Activated naive CD8-positive, alpha-beta T cell (primary cell): ENCODE measurements around the gene BTBD2.
A peak's percentile ranks its signal among the peaks of the same experiment; 100 is the strongest.

Experiments
- H3K27ac Mint-ChIP-seq: one replicate; pipeline ENCODE4 v1.8.0; 2021; ENCODE audit warnings: mixed read lengths
- H3K27me3 Mint-ChIP-seq: one replicate; pipeline ENCODE4 v1.8.0; 2021; ENCODE audit warnings: mixed read lengths
- H3K36me3 Mint-ChIP-seq: one replicate; pipeline ENCODE4 v1.8.0; 2021; ENCODE audit warnings: mixed read lengths
- H3K4me1 Mint-ChIP-seq: one replicate; pipeline ENCODE4 v1.8.0; 2021; ENCODE audit warnings: low read depth, mixed read lengths
- H3K4me3 Mint-ChIP-seq: one replicate; pipeline ENCODE4 v1.8.0; 2021; ENCODE audit warnings: mild to moderate bottlenecking, mixed read lengths
- H3K9me3 Mint-ChIP-seq: one replicate; pipeline ENCODE4 v1.8.0; 2021; ENCODE audit warnings: low read depth, mixed read lengths

The BTBD2 gene

DNA sequence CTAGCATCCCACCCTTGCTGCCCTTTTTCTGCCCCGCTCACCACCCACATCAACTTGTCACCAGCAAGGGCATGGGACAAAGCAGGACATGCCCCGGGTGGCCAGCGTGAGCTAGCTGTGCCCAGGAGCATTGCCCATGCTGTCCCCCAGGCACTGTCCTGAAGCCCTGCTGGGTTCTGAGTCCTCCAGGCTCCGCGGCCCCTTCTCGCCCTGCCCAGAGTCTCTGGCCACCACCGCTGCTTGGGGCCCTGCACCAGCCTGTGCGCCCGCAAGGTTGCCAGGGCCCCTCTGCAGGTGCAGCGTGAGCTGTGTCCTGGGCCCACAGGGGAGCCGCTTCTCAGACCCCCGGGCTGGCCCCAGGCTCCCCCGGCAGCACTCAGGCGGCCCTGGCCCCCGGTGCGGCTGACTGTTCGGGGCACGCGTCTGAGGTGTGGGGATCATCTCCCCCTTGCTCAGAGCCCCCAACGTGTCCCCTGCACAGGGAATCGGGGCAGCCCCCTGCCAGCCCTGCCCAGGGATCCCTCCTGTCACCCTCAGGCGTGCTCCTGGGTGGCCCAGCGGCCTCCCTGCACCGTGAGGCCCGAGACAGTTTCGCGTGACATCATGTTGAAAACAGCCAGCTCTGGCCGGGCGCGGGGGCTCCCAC is 70.5 kb downstream of the BTBD2 start:
- Mint-ChIP-seq H3K27ac (no peak overlapping the region), H3K27me3 (no peaks in the 10 kb centered on the region), H3K36me3 (no peaks in the 10 kb centered on the region), H3K9me3 (no peaks in the 10 kb centered on the region), H3K4me1 (peaks cover 32% of the 10 kb centered on the region), H3K4me3 (no peak overlapping the region)

DNA sequence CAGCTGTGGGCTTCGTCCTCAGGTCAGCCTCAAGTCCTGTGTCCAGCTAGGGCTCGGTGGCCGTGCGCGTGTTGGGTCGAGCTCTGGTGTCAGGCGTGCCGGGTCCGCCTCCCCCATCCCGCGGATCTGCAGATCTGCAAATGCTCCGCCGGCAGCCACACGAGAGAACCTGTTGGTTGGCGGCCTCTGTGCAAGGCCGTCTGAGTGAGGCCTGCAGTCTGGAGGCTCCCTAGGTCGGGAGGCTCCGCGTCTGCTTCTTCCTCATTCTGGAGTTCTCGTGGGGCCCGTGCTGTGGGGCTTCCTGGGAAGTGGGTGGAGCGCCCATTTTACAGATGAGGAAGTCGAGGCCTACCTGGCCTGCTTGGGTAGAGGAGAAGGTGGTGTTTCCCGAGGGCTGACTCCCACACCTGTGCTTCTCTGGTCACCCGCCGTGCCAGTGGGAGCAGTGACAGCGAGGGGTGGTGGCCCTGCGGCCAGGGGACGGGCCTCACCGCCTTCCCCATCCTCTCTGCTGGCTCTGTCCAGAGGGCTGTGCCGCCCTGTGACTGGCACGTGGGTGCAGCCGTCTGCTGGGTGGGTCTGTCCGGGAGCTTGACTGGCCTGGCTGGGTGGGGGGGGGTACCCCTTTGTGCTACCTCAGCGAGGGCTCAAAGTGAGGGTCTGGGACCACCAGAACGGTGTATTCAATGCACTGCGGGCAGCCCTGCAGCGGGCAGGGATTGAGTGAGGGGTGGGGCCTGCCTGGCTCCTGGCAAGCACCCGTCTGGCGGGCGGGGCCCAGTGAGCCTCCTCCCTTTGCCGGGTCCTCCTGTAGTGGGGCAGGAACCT is 71.2 kb downstream of the BTBD2 start:
- no peaks in the 10 kb centered on the region for H3K36me3 Mint-ChIP-seq
- no peak overlapping the region for H3K27ac Mint-ChIP-seq
- no peaks in the 10 kb centered on the region for H3K9me3 Mint-ChIP-seq
- peaks cover 36% of the 10 kb centered on the region for H3K4me1 Mint-ChIP-seq
- no peak overlapping the region for H3K4me3 Mint-ChIP-seq
- H3K27me3 Mint-ChIP-seq: no peaks in the 10 kb centered on the region

DNA sequence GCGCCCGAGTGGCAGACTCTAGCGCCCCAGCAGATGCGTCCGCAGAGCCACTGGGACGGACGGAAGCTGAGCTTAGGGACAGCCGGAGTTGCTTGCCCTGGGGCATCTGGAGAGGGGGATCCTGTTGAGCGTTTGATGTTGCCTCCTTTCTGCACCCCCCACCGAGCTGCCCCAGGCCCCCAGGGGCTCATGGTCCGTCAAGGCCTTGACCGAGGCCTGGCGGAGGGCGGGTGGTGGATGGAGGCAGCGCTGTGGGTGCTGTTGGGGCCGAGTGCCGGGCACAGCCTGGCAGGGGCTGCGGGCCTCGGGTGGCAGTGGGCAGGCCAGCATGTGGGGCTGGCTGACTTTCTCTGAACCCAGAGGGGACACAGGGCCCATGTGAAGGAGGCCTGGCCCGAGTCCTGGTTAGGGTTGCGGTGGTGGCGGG is 71.8 kb downstream of the BTBD2 start:
- Mint-ChIP-seq H3K36me3 (no peaks in the 10 kb centered on the region), H3K27me3 (no peaks in the 10 kb centered on the region), H3K4me3 (peak overlapping the region; percentile 92), H3K4me1 (peaks cover 33% of the 10 kb centered on the region), H3K9me3 (no peaks in the 10 kb centered on the region), H3K27ac (peak overlapping the region; percentile 93)

DNA sequence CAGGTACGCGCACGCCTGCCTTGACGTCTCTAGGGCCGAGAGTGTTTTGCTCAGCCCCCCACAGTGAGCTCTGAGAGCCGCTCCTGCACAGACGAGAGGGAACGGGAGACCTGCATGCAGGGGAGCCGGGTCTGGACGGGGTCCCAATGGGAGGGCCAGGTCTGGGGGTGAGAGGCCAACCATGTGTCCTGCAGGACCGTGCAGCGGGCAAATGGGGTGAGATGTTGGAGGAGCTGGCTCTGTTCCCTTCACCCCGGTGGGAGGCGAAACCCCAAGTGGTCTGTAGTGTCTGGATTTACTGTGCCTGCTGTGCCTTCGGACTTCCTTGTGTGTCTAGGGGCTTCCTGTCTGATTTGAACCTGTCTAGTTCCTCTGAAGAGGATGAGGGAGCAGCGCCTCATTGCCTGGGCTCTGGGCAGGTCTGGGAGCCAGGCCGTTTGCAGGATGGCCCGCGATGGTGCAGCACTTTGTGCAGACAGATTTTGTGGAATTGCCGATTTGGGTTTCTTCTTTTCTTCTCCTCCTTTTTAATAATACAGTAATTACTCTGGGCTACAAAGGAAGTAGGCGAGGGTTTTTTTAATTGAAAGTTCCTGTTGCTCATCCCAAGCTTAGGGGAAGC is 72.5 kb downstream of the BTBD2 start:
- no peaks in the 10 kb centered on the region for H3K36me3 Mint-ChIP-seq
- H3K4me3 Mint-ChIP-seq: peak overlapping the region; percentile 92
- no peaks in the 10 kb centered on the region for H3K9me3 Mint-ChIP-seq
- peaks cover 32% of the 10 kb centered on the region for H3K4me1 Mint-ChIP-seq
- H3K27me3 Mint-ChIP-seq: no peaks in the 10 kb centered on the region
- peak overlapping the region; percentile 93 for H3K27ac Mint-ChIP-seq

DNA sequence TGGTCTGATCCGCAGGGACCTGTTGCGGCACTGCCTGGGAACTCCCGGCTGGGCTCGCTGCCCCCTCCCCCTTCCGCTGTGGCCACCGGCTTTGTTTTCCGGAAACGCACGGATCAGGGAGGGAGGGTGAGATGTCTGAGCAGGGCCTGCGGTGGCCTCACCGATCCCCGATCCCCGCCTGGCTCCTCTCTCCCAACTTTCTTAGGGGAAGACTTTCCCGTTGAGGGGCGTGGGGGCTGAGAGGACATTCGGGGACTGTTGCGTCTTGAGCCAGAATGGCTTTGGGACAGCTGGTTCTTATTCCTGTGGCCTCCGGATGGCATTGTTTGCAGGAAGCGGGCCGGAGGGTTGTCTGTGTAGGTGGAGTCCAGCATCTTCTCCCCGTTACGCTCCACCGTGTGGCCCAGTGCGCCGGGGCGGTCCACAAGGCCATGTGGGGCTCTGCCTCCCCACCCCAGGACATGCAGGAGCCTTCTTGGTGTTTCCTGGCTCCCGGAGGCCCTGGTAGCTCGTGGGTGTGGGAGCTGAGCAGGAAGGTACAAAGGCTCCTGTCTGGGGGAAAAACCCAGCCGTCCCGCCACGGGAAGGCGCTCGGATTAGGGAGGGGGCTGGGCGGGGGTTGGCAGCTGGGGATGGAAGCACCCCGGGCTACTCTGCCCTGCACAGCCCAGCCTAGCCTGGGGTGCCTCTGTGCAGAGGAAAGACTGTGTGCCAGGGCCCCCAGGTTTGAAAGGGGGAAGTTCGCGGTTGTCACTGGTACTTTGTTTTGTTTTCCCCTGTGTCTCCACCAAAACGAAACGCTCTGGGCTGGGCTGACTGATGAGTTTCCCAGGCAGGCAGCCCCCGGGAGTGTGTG is 73.2 kb downstream of the BTBD2 start:
- no peaks in the 10 kb centered on the region for H3K27me3 Mint-ChIP-seq
- peaks cover 33% of the 10 kb centered on the region for H3K4me1 Mint-ChIP-seq
- H3K36me3 Mint-ChIP-seq: no peaks in the 10 kb centered on the region
- H3K27ac Mint-ChIP-seq: peak overlapping the region; percentile 93
- H3K9me3 Mint-ChIP-seq: no peaks in the 10 kb centered on the region
- peak overlapping the region; percentile 92 for H3K4me3 Mint-ChIP-seq

DNA sequence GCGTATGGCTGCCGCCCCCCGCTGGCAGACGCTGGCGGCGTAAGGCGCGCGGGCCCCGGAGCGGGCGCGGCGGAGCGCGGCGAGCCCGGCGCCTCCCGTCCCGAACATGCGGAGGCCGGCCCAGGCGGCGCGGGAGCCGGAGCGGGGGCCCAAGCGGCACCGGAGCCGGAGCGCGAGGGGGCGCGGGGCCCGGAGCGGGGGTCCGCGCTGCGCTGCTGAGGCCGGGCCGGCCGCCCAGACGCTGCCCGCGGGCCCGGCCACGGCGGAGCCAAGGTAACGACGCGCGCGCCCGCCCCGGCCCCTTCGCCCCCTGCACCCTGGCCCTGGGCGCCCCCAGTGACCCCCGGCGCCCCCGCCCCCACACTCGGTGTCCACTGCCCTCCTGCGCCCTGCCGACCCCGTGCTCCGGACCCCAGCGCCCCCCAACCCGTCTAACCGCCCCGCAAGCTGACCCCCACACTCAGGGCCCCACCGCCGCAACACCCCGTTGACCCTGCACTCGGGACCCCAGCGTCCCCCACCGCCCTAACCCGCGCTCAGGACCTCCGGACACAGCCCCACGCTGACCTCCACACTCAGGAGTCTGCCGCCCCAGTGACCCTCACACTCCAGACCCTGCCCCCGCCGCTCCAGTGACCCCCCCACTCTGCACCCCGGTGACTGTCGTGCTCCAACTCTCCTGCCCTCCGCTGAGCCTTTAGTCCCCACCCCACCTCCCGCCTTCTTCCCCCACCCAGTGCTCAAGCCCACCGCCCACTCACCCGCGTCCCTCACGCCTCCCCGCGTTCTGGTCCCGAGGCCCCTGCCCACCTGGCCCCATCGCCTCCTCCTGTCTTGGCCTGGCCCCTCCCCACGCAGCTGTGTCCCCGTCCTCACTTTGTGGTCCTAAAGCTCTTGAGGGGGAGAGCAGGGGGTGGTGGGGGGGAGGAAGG is 74.1 kb downstream of the BTBD2 start, which contains the start of gene CSNK1G2:
CSNK1G2 (plus strand) TSS at position 27 of the 932 bp plus-strand sequence. CDS start 28,601 bp downstream, outside the sequence.
- Mint-ChIP-seq H3K9me3 (no peaks in the 10 kb centered on the region), H3K4me1 (peaks cover 33% of the 10 kb centered on the region), H3K27me3 (no peaks in the 10 kb centered on the region), H3K4me3 (peak within 1 kb of the TSS; percentile 92), H3K27ac (peak within 1 kb of the TSS; percentile 93), H3K36me3 (no peaks in the 10 kb centered on the region)

DNA sequence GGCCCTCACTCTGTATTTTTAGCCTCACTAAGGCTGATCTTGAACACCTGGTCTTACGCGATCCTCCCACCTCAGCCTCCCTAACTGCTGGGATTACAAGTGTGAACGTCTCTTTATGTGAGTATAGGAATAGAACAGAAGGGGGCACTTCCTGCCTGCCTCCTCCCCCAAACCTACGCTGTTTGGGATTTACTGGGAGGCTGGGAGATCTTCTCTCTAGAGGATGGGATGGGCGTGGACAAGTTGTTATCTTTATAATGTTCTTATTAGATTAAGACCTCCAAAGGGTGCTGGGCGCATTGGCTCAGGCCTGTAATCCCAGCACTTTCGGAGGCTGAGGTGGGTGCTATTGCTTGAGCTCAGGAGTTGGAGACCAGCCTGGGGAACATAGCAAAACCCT is 77.4 kb downstream of the BTBD2 start:
- Mint-ChIP-seq H3K4me1 (peaks cover 23% of the 10 kb centered on the region), H3K36me3 (no peaks in the 10 kb centered on the region), H3K27ac (no peak overlapping the region), H3K27me3 (no peaks in the 10 kb centered on the region), H3K9me3 (no peaks in the 10 kb centered on the region), H3K4me3 (no peak overlapping the region)

DNA sequence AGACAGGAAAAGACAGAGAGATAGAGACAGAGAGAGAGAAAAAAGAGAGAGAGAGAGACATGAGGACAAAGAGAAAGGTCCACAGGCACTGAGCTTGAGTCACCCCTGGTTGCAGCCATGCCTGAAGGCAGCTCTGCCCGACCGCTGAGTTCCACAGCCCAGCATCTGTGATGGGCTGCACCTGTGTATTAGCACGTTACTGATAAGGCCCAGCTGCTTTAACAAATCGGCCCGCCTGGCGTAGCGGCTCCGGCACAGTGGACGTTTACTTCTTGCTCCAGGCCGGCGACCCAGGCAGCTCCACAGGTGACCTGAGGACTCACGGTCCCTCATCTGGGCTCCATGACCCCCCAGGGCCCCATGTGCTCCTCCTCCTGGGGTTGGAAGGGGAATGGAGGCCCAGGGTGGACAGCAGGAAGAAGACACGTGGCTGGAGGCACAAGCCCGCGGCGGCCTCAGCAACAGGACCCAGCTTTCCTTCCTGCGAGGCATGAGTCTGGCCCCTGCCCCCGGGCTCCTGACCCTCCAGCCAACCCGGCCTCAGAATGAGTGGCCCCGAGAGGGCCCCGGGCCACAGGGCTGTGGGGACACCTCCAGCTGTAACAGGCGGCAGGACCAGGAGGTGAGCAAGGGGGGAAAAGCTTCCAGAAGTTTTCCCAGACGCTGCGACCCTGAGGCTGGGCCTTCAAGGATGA is 78.5 kb downstream of the BTBD2 start:
- H3K27ac Mint-ChIP-seq: no peak overlapping the region
- no peaks in the 10 kb centered on the region for H3K36me3 Mint-ChIP-seq
- H3K9me3 Mint-ChIP-seq: no peaks in the 10 kb centered on the region
- H3K27me3 Mint-ChIP-seq: no peaks in the 10 kb centered on the region
- H3K4me1 Mint-ChIP-seq: peaks cover 19% of the 10 kb centered on the region
- no peak overlapping the region for H3K4me3 Mint-ChIP-seq

DNA sequence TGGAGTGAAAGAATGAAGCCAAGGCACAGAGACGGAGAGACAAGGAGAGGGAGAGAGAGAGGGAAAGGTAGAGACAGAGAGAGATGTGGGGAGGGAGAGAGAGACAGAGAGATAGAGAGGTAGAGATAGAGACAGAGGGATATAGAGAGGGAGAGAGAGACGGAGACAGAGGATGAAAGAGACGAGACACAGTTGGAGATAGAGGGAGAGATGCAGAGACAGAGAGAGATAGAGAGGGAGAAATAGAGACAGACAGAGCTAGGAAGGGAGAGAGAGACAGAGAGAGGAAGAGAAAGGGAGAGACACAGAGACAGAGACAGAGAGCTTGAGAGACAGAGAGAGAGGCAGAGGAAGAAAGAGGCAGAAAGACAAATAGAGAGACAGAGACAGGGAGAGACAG is 79.1 kb downstream of the BTBD2 start:
- H3K9me3 Mint-ChIP-seq: no peaks in the 10 kb centered on the region
- H3K27me3 Mint-ChIP-seq: no peaks in the 10 kb centered on the region
- no peaks in the 10 kb centered on the region for H3K36me3 Mint-ChIP-seq
- no peak overlapping the region for H3K4me3 Mint-ChIP-seq
- peaks cover 19% of the 10 kb centered on the region for H3K4me1 Mint-ChIP-seq
- peak overlapping the region; percentile 7 for H3K27ac Mint-ChIP-seq

DNA sequence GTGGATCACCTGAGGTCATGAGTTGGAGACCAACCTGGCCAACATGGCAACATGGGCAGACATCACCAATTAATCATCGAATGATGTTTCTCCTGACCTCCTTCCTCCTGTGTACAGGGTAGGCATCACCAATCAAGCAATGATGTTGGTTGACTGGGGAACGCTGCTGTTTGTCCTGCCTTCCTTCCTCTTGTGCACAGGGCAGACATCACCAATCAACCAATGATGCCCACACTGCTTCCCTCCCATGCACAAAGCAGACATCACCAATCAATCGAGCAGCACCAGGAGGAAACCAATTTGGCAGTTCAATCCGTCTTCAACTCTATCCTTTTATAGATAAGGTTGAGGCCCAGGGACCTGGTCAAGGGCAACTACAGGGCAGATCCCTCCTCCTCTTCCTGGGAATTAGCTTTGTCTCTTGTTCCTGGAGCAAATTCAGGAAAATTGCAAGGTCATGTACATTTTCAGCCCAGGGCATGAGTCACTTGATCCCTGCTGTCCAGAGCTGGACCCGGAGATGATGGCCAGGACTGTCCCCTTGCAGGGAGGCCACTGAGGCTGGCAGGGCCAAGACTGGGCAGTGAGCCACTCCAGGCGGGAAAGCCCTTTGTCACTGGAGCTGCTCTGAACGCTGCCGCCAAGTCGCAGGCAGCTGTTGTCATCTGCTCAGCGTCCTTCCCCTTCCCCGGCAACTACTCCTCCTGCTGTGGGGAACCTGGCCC is 79.9 kb downstream of the BTBD2 start:
- Mint-ChIP-seq H3K27me3 (no peaks in the 10 kb centered on the region), H3K36me3 (no peaks in the 10 kb centered on the region), H3K27ac (no peak overlapping the region), H3K4me1 (peaks cover 19% of the 10 kb centered on the region), H3K9me3 (no peaks in the 10 kb centered on the region), H3K4me3 (no peak overlapping the region)
